Measurements from ENCODE around the gene GID4.

Gene GID4

DNA sequence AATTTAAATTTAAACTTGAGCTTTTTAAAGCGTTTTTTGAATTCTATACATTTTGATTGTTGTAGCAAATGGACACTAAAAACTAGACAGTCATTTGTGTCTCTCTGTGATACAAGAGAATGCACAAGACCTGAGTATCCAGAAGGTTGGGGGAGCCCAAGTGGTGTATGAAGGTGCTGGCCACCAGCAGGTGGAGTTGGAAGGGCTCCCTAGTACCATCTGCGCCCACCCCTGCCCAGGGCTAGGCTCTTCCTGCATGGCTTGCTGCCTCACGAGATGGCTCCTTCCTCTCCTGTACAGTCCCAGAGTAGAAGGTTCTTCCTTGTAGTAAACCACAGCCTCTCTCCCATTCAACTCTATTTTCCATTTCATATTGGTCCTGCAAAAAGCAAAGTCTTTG is 17.0 kb downstream of the GID4 start:
- TF ChIP-seq LEF1 (IDR thresholded peaks at IDR 0.05; ENCODE audit: borderline replicate concordance) (no peak), BHLHE40 (IDR thresholded peaks at IDR 0.05; ENCODE audit: borderline replicate concordance) (no peak), TARDBP (IDR thresholded peaks at IDR 0.05) (no peak), ZNF384 (IDR thresholded peaks at IDR 0.05) (no peak), ELF4 (IDR thresholded peaks at IDR 0.05) (no peak), FOXK2 (IDR thresholded peaks at IDR 0.05) (no peak), HDGF (IDR thresholded peaks at IDR 0.05; ENCODE audit: borderline replicate concordance) (no peak), FOXM1 (IDR thresholded peaks at IDR 0.05; ENCODE audit: borderline replicate concordance) (no peak)
- TF ChIP-seq, protein P1, sequence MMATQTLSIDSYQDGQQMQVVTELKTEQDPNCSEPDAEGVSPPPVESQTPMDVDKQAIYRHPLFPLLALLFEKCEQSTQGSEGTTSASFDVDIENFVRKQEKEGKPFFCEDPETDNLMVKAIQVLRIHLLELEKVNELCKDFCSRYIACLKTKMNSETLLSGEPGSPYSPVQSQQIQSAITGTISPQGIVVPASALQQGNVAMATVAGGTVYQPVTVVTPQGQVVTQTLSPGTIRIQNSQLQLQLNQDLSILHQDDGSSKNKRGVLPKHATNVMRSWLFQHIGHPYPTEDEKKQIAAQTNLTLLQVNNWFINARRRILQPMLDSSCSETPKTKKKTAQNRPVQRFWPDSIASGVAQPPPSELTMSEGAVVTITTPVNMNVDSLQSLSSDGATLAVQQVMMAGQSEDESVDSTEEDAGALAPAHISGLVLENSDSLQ (IDR thresholded peaks at IDR 0.05), result no peak
- ChIA-PET CTCF (no interaction called here), POLR2A (no interaction called here)
- DNase-seq (ENCODE audit: extremely low spot score), result no peak

- ChIA-PET CTCF (no interaction called here), POLR2A (interaction anchor here (1.9 kb wide), 1 partner anchor 11 kb away, joined by 9 read pairs; no protein-coding TSS in a partner anchor)
- no peak for DNase-seq (ENCODE audit: extremely low spot score)
- TF ChIP-seq ZNF384 (IDR thresholded peaks at IDR 0.05), result no peak
Measured at GRCh38 chr17:18059283-18059682, 20.1 kb downstream of the GID4 start.

GRCh38 chr17:18064053-18064452 is 24.8 kb downstream of the GID4 start:
- ChIA-PET CTCF (no interaction called here), POLR2A (no interaction called here)
- TF ChIP-seq, protein P1 (IDR thresholded peaks at IDR 0.05), result no peak
- no peak for TF ChIP-seq ELF4 (IDR thresholded peaks at IDR 0.05)
- TF ChIP-seq LEF1 (IDR thresholded peaks at IDR 0.05; ENCODE audit: borderline replicate concordance), result no peak
- TF ChIP-seq BHLHE40 (IDR thresholded peaks at IDR 0.05; ENCODE audit: borderline replicate concordance), result no peak
- TF ChIP-seq L3MBTL2 (conservative IDR thresholded peaks at IDR 0.05), result no peak
- no peak for TF ChIP-seq FOXA1 (IDR thresholded peaks at IDR 0.05)
- no peak for TF ChIP-seq SP1 (IDR thresholded peaks at IDR 0.05)
- TF ChIP-seq HDGF (IDR thresholded peaks at IDR 0.05; ENCODE audit: borderline replicate concordance), result no peak
- TF ChIP-seq TARDBP (IDR thresholded peaks at IDR 0.05), result no peak
- no peak for TF ChIP-seq CTBP1 (IDR thresholded peaks at IDR 0.05; ENCODE audit: borderline replicate concordance)
- no peak for TF ChIP-seq SUZ12 (IDR thresholded peaks at IDR 0.05)
- TF ChIP-seq NFRKB (IDR thresholded peaks at IDR 0.05), result no peak
- TF ChIP-seq FOXK2 (IDR thresholded peaks at IDR 0.05), result no peak
- TF ChIP-seq ARNT (IDR thresholded peaks at IDR 0.05), result no peak
- TF ChIP-seq ZNF384 (IDR thresholded peaks at IDR 0.05), result no peak
- no peak for TF ChIP-seq FOXM1 (IDR thresholded peaks at IDR 0.05; ENCODE audit: borderline replicate concordance)
- DNase-seq (ENCODE audit: extremely low spot score), result no peak

- TF ChIP-seq FOXM1 (IDR thresholded peaks at IDR 0.05; ENCODE audit: borderline replicate concordance) (no peak), SUZ12 (IDR thresholded peaks at IDR 0.05) (no peak), TARDBP (IDR thresholded peaks at IDR 0.05) (no peak), FOXA1 (IDR thresholded peaks at IDR 0.05) (no peak), SP1 (IDR thresholded peaks at IDR 0.05) (no peak), L3MBTL2 (conservative IDR thresholded peaks at IDR 0.05) (no peak), NFRKB (IDR thresholded peaks at IDR 0.05) (no peak), HDGF (IDR thresholded peaks at IDR 0.05; ENCODE audit: borderline replicate concordance) (no peak), FOXK2 (IDR thresholded peaks at IDR 0.05) (no peak), ARNT (IDR thresholded peaks at IDR 0.05) (no peak), ELF4 (IDR thresholded peaks at IDR 0.05) (no peak), CTBP1 (IDR thresholded peaks at IDR 0.05; ENCODE audit: borderline replicate concordance) (no peak), LEF1 (IDR thresholded peaks at IDR 0.05; ENCODE audit: borderline replicate concordance) (no peak), ZNF384 (IDR thresholded peaks at IDR 0.05) (no peak), BHLHE40 (IDR thresholded peaks at IDR 0.05; ENCODE audit: borderline replicate concordance) (no peak)
- TF ChIP-seq, protein P1 (IDR thresholded peaks at IDR 0.05), result no peak
- no peak for DNase-seq (ENCODE audit: extremely low spot score)
- ChIA-PET POLR2A (no interaction called here), CTCF (interaction anchor here (0.6 kb wide), 1 partner anchor 14 kb away, joined by 3 read pairs; no protein-coding TSS in a partner anchor)
Measured at GRCh38 chr17:18065546-18065945, 26.3 kb downstream of the GID4 start.

GRCh38 chr17:18066866-18067265 is 27.7 kb downstream of the GID4 start:
- POLR2A ChIA-PET, result no interaction called here
- no peak for DNase-seq (ENCODE audit: extremely low spot score)
- CTCF ChIA-PET, result no interaction called here
- TF ChIP-seq SP1 (IDR thresholded peaks at IDR 0.05) (no peak), FOXK2 (IDR thresholded peaks at IDR 0.05) (no peak), CTBP1 (IDR thresholded peaks at IDR 0.05; ENCODE audit: borderline replicate concordance) (no peak), ZNF384 (IDR thresholded peaks at IDR 0.05) (no peak), NFRKB (IDR thresholded peaks at IDR 0.05) (no peak), ARNT (IDR thresholded peaks at IDR 0.05) (no peak), FOXA1 (IDR thresholded peaks at IDR 0.05) (no peak), SUZ12 (IDR thresholded peaks at IDR 0.05) (no peak), HDGF (IDR thresholded peaks at IDR 0.05; ENCODE audit: borderline replicate concordance) (no peak), BHLHE40 (IDR thresholded peaks at IDR 0.05; ENCODE audit: borderline replicate concordance) (no peak), FOXM1 (IDR thresholded peaks at IDR 0.05; ENCODE audit: borderline replicate concordance) (no peak), ELF4 (IDR thresholded peaks at IDR 0.05) (no peak), L3MBTL2 (conservative IDR thresholded peaks at IDR 0.05) (no peak)
- TF ChIP-seq, protein P1 (IDR thresholded peaks at IDR 0.05), result no peak

- CTCF ChIA-PET, result no interaction called here
- no peak for DNase-seq (ENCODE audit: extremely low spot score)
- no peak for TF ChIP-seq NFRKB (IDR thresholded peaks at IDR 0.05)
- TF ChIP-seq FOXK2 (IDR thresholded peaks at IDR 0.05), result no peak
- no peak for TF ChIP-seq ARNT (IDR thresholded peaks at IDR 0.05)
- no peak for TF ChIP-seq L3MBTL2 (conservative IDR thresholded peaks at IDR 0.05)
- no peak for TF ChIP-seq FOXA1 (IDR thresholded peaks at IDR 0.05)
- TF ChIP-seq, protein P1 (IDR thresholded peaks at IDR 0.05), result no peak
- POLR2A ChIA-PET, result no interaction called here
Measured at GRCh38 chr17:18069101-18069500, 29.9 kb downstream of the GID4 start.

Data from HEK293T (cell line).